Thyroid gland (tissue), 4 donors: ENCODE results near the gene LINC01488. TPM values are rescaled to one million over a fixed set of nuclear protein-coding genes. Genes with fewer than 3 reads are reported as not detected.

ENCODE experiments used
- DNase-seq, 2 donors: peaks; one replicate each; pipeline ENCODE4 v3.0.0-alpha.2; 2019
- H3K27ac ChIP-seq, 3 donors: fragments of 200-600 bp; sonication (generic); 1 replicate in 2 of 3; 2 replicates in 1 of 3; pipeline ENCODE4 v1.5.1; 2016 to 2019; ENCODE audit warnings: mild to moderate bottlenecking in 1 of 3, moderate library complexity in 1 of 3
- H3K27me3 ChIP-seq: fragments of 200-600 bp; sonication (generic); one replicate; pipeline ENCODE4 v1.5.1; 2019
- H3K36me3 ChIP-seq, 2 donors: fragments of 200-600 bp; sonication (generic); one replicate each; pipeline ENCODE4 v1.5.1; 2016 to 2019
- H3K4me1 ChIP-seq, 2 donors: fragments of 200-600 bp; sonication (generic); one replicate each; pipeline ENCODE4 v1.5.1; 2017 to 2019
- H3K4me3 ChIP-seq, 3 donors: fragments of 200-600 bp; sonication (generic); replicated peaks in 1 of 3; 1 replicate in 2 of 3; 2 replicates in 1 of 3; pipeline ENCODE4 v1.5.1; 2016; ENCODE audit warnings: mild to moderate bottlenecking in 1 of 3
- H3K9me3 ChIP-seq: fragments of 200-600 bp; sonication (generic); one replicate; pipeline ENCODE4 v1.5.1; 2017
- POLR2A ChIP-seq, 2 donors: fragments of 450-650 bp; IDR thresholded peaks; one replicate each; pipeline ENCODE4 v1.6.1; 2017; ENCODE audit warnings: antibody characterized with exemption in 2 of 2, mild to moderate bottlenecking in 2 of 2, moderate library complexity in 1 of 2
- WGBS, 2 donors: methylation state at CpG; one replicate each; pipeline ENCODE4 v1.1.5; 2017; 5-methylcytosine and 5-hydroxymethylcytosine counted together
- intact Hi-C: fragments of 100-400 bp; cut with DNase I; formaldehyde crosslinking; loops from one replicate; pipeline ENCODE4 v1.15.1; 2023
- total RNA-seq, 4 donors: library from RNA; depleted of rRNA; stranded (reverse); fragments of >200 nt; gene quantifications; one replicate each; pipeline ENCODE4 v1.2.3, GENCODE V29; 2016
- TF ChIP-seq, protein P1 (sequence below), 6 experiments: fragments of 200-600 bp in 3 of 6; fragments of 450-650 bp in 3 of 6; sonication (generic) in 3 of 6; IDR thresholded peaks; one replicate each; pipeline ENCODE4 v1.5.1; 2016 to 2019; ENCODE audit warnings: antibody characterized with exemption in 6 of 6, mild to moderate bottlenecking in 2 of 6, inconsistent platforms in 1 of 6, moderate library complexity in 1 of 6

Gene LINC01488
- total RNA-seq, 4 donors from 2014 or later = not detected

DNA sequence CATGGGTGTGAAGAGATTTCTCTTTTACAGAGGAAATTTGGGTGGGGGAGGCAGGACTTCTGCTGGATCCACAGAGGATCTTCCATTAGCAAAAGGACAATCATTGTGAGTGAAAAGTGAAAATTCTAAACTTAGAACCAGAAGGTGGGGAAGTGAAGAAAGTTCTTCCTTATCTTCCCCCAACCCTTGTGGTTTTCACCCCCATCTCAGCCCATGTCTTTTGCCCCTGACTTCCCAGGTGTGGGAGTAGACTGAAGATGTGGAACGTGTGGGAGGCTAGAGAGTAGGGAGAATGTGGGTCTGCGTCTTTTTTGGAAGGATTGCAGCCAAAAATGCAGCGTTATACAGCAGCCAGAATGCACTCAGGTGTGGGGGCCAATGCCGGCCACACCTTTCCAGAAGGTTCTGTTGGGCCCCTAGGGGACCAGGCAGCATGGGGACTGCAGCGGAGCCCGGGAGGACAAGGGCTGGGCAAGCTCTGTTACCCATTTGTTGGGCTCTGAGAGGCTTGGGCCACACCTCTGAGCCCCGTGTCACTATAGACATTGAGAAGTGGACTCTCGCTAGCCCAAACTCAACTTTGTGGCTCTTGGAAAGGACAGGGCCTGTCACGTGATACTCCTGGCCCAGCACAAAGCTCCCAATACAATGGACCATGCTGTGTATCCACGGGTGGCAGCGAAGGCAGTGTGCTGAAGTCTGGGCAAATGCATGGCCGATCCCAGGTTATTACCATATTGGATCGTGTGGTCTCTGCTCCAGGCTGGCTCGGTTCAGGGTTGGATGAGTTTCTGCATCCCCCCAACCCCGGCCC lies 32.8 kb upstream of the LINC01488 start:
- WGBS, 2 donors = 73 to 92% methylated on average over 14 to 15 of the region's 15 CpGs
- no peak overlapping the region for H3K4me3 ChIP-seq
- H3K9me3 ChIP-seq = no peaks in the 10 kb centered on the region
- no peak for DNase-seq
- no peaks in the 10 kb centered on the region for H3K36me3 ChIP-seq
- H3K27me3 ChIP-seq = no peaks in the 10 kb centered on the region
- H3K27ac ChIP-seq = peak overlapping the region; percentile 47 to 76 (median 65)
- intact Hi-C loops = no loop called here
- H3K4me1 ChIP-seq = peaks cover 48 to 59% of the 10 kb centered on the region in 2 donors
- TF ChIP-seq, protein P1, sequence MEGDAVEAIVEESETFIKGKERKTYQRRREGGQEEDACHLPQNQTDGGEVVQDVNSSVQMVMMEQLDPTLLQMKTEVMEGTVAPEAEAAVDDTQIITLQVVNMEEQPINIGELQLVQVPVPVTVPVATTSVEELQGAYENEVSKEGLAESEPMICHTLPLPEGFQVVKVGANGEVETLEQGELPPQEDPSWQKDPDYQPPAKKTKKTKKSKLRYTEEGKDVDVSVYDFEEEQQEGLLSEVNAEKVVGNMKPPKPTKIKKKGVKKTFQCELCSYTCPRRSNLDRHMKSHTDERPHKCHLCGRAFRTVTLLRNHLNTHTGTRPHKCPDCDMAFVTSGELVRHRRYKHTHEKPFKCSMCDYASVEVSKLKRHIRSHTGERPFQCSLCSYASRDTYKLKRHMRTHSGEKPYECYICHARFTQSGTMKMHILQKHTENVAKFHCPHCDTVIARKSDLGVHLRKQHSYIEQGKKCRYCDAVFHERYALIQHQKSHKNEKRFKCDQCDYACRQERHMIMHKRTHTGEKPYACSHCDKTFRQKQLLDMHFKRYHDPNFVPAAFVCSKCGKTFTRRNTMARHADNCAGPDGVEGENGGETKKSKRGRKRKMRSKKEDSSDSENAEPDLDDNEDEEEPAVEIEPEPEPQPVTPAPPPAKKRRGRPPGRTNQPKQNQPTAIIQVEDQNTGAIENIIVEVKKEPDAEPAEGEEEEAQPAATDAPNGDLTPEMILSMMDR (IDR thresholded peaks at IDR 0.05) = no peak
- no peak for TF ChIP-seq POLR2A (IDR thresholded peaks at IDR 0.05)

DNA sequence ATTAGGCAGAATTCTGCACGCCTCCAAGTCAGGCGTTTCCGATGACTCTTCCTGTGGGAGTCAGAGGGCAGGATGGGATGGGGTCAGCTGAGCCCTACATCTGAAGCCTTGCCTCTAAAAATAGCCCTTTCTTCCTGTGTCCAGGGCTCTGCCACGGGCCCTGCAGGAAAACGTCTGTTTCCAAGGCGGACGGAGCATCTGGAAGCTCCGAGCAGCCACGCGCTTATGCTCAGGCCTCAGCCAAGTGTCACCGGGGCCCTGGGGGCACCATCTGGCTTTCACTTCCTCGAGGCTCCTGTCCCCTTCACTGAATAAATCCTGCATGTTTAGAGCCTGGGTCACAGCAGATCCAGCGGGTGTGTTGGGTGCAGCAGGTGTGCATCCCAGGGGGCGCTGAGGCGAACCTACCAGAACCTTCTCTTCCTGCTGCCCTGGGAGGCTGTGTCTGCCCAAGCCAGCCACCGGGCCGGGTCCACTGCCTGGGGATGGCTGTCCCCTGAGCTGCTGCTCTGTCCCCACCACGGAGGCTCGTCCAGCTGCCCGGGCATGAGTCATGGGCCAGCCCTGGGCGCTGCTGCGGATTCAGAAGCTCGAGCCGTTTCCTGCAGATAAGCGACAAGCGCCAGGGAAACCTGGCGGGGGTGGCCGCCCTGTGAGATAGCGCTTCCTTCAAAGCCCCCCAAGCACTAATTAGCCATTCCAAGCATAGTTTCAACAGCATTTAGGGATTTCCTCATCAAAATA lies 32.0 kb upstream of the LINC01488 start:
- intact Hi-C loops = no loop called here
- no peaks in the 10 kb centered on the region for H3K9me3 ChIP-seq

DNA sequence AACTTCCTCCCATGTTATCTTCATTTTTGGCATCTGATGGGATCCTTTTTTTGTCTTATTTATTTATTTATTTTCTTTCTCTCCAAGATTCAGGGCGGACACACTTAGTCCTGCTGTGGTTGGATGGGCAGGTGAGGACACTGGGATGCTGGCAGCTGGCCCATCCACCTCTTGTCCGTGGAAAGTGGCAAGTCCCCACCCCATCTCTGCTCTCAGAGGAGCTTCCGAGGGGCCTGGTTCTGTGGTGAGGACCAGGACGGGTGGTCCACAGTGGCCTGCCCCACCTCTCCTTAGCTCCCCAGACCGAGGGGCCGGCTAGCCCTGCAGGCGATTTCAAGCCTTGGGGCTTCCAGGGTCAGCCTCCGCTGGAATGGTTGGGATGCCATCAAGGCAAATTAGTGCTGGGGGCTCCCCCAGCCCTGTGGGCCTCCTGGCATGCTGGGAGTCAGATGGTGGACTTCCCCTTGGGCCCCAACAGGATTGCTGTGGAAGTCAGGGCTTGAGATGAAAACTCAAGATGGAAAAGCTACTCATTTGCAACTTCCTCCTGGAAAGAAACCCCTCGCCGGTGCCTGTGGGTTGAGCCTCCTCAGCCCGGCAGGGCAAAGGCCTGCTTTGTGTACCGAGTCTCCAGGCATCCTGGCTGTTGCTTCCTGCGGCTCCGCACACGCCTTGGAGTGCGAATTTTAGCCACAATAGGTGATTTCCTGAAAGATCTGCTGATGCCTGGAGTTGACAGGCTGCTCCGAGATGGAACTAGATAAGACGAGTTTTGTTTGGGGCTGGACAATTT lies 31.2 kb upstream of the LINC01488 start:
- WGBS, 2 donors = 49 to 68% methylated on average over 10 to 18 of the region's 18 CpGs
- Histone ChIP-seq H3K9me3 (no peaks in the 10 kb centered on the region), H3K4me1 (peaks cover 35 to 45% of the 10 kb centered on the region in 2 donors), H3K27me3 (no peaks in the 10 kb centered on the region), H3K4me3 (no peak overlapping the region), H3K36me3 (no peaks in the 10 kb centered on the region), H3K27ac (peak overlapping the region in 2 of 3 donors; percentile 18 to 43)
- peak; percentile 65 to 74 for DNase-seq
- intact Hi-C loops = no loop called here
- no peak for TF ChIP-seq POLR2A (IDR thresholded peaks at IDR 0.05)
- TF ChIP-seq, protein P1 (IDR thresholded peaks at IDR 0.05) = no peak

More for the DNA sequence above, 32.0 kb upstream of the LINC01488 start:
- Histone ChIP-seq H3K4me3 (no peak overlapping the region), H3K27ac (peak overlapping the region; percentile 18 to 43 (median 30)), H3K27me3 (no peaks in the 10 kb centered on the region), H3K36me3 (no peaks in the 10 kb centered on the region), H3K4me1 (peaks cover 40 to 51% of the 10 kb centered on the region in 2 donors)
- WGBS, 2 donors = 58 to 66% methylated on average over 23 to 29 of the region's 29 CpGs
- DNase-seq = peak; percentile 53 to 60
- TF ChIP-seq POLR2A (IDR thresholded peaks at IDR 0.05) = no peak
- TF ChIP-seq, protein P1 (IDR thresholded peaks at IDR 0.05) = no peak

DNA sequence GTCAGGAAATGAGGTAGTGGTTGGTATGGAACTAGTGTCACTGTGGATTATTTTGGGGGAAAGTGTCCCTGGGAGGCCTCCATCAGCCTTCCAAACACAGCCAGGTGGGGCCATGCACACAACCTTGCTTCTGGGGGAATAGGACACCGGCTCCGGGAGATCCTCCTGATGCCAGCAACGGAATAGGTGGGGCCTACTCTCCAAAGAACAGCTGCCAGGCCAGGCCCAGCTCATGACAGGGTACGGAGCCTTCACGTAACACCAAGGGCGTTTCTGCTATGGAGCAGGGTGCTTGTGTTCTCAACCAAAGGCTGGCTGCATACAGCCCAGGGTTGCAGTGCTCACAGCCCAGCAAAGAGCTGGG lies 30.6 kb upstream of the LINC01488 start:
- H3K36me3 ChIP-seq = no peaks in the 10 kb centered on the region
- no peaks in the 10 kb centered on the region for H3K9me3 ChIP-seq
- 83 to 94% methylated on average over 6 of the region's 6 CpGs for WGBS, 2 donors
- H3K27me3 ChIP-seq = no peaks in the 10 kb centered on the region
- peaks cover 31 to 41% of the 10 kb centered on the region in 2 donors for H3K4me1 ChIP-seq
- no peak for DNase-seq
- H3K27ac ChIP-seq = no peak overlapping the region
- H3K4me3 ChIP-seq = no peak overlapping the region
- intact Hi-C loops = no loop called here
- TF ChIP-seq POLR2A (IDR thresholded peaks at IDR 0.05) = no peak
- TF ChIP-seq, protein P1 (IDR thresholded peaks at IDR 0.05) = no peak
